GM12801 (cell line): Measurements from ENCODE around the gene INPP5A.

ENCODE experiments used
- CTCF ChIP-seq: IDR thresholded peaks from one replicate; pipeline ENCODE4 v1.5.1; 2011; ENCODE audit warnings: control low read depth; ENCODE audit not compliant: insufficient read length; ENCODE audit errors: extremely low read depth

Gene INPP5A

DNA sequence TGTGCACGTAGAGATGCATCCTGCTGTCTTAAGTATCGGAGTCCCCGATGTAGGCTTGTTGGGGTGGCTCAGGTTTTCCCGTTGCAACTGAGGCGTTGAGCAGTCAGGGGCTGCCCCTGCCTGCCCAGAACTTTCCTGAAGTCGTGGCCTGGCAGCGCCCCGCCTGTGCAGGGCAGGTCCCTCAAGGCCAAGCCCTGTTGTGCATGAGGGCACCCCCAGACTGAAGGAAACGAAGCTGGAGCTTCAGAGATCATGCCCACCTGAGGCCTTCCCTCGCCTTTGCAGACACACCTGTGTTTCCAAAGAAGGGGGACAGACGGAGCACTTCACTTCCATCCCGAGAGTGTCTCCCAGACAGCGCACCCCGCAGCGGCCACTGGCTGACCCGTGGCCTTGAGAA, 127.3 kb downstream of the INPP5A start:
- TF ChIP-seq CTCF, result no peak

DNA sequence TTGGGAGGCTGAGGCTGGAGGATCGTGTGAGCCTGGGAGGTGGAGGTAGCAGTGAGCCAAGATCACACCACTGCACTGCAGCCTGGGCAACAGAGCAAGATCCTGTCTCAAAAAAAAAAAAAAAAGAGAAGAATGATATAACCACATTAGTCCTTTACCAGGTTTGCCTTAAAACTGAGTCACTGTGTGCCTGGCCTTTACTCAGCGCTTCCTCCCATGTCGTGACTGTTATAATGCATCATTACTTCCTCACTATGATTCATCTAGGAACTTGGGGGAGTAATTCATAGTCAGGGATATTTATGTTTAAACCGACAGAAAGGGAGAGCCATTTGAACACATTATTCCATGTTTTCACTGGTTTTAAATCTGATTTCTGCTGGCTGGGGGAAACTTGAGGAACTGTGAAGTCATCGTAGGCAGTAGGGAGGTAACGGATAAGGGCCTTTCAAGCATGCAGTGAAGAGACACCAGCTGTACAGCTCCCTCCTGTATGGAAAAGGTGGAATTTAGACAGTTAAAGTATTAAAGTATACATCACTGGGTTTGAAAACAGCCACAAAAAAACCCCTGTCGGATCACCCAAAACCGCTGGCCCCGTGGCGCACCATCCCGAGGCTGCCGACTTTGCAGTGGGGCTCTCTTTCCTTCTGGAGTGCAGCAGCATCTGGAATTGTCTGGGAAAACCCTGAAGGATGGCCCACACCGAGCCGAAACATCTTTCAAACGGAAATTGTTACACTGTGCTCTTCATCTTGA, 128.5 kb downstream of the INPP5A start:
- no peak for TF ChIP-seq CTCF

DNA sequence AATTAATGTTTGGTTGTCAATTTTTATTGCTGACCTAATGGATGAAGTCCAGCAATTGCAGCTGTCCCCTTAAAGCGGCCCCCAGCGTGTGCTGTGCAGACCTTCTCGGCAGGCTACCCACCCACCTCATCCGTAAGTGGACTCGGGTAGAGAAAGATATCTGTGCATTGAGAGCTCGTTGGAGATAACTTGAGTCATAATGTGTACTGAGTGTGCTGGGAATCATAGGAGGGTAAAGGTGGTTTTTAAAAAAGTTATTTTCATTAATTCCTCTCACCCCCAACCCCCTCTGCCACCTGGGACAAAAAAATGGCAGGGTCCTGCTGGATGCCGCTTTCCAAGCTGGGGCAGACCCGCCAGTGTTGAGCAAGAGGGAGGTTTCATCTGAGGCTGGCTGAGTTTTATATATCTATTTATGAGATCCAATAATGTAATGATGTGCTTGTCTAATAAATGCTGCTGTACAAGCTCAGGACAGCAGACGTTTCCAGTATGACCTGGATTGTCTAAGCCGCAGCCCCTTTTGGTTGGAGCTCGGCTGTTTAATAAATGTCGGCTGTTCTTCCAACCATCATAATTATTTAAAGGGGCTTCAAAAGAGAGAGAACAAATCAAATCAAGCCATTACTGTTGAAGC, 129.2 kb downstream of the INPP5A start:
- TF ChIP-seq CTCF, result no peak

GRCh38 chr10:132667342-132668047, 129.9 kb downstream of the INPP5A start:
- TF ChIP-seq CTCF, result no peak

DNA sequence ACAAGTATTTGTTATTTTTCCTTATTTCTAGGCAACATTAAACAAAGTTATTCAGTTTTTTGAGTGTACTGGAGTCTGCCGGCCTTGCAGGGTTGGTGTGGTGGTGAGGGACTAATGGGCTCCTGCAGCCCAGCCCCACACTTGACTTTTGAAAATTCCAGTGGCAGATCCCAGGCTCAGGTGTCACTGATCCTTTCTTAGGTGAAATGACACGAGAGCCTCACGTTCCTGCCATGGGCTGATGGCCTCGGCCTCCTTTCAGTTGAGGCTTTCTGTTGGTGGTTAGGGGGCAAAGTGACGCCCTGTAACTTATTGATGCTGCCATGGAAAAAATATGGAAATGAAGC, 130.4 kb downstream of the INPP5A start:
- TF ChIP-seq CTCF, result no peak

GRCh38 chr10:132669208-132669861, 131.7 kb downstream of the INPP5A start:
- no peak for TF ChIP-seq CTCF

GRCh38 chr10:132670546-132671227, 133.1 kb downstream of the INPP5A start:
- TF ChIP-seq CTCF, result no peak
